OCI-LY7 (cell line): Measurements from ENCODE around the gene GALNT9.

Experiments used
- CTCF ChIP-seq: fragments of 200-600 bp; sonication (generic); conservative IDR thresholded peaks from 2 replicates; pipeline ENCODE4 v1.5.1; 2014; ENCODE audit warnings: mild to moderate bottlenecking, antibody characterized with exemption, low read length, moderate library complexity, mixed read lengths
- EZH2phosphoT487 ChIP-seq: fragments of 200-600 bp; sonication (generic); IDR thresholded peaks from 2 replicates; pipeline ENCODE4 v1.6.1; 2018; ENCODE audit warnings: low read depth, borderline replicate concordance, mild to moderate bottlenecking, mixed run types, antibody characterized with exemption, low read length, moderate library complexity, mixed read lengths

GRCh38 chr12:132308853-132309595, 20.4 kb downstream of the GALNT9 start:
- TF ChIP-seq EZH2phosphoT487 (no peak), CTCF (no peak)
